Activated CD4-positive, alpha-beta T cell treated with anti-CD3 and anti-CD28 coated beads, Interleukin-2, amount 50 U/mL, for 16 hours (primary cell): ENCODE measurements around the gene FOXO6.

ENCODE experiments used
- DNase-seq: peaks from one replicate; pipeline ENCODE4 v3.0.0-alpha.2; 2020

The FOXO6 gene

GRCh38 chr1:41386196-41386663, 25.0 kb downstream of the FOXO6 start:
- no peak for DNase-seq

- DNase-seq, result no peak
Observed at GRCh38 chr1:41387667-41388091, 26.4 kb downstream of the FOXO6 start.

- DNase-seq, result no peak
Observed at GRCh38 chr1:41388510-41388909, 27.3 kb downstream of the FOXO6 start.

GRCh38 chr1:41389009-41389408, 27.8 kb downstream of the FOXO6 start:
- no peak for DNase-seq

- DNase-seq, result no peak
Observed at GRCh38 chr1:41390166-41390565, 28.9 kb downstream of the FOXO6 start.

GRCh38 chr1:41390573-41390972, 29.3 kb downstream of the FOXO6 start:
- DNase-seq, result no peak

GRCh38 chr1:41391834-41392527, 30.7 kb downstream of the FOXO6 start:
- no peak for DNase-seq

- no peak for DNase-seq
Observed at GRCh38 chr1:41392528-41392924, 31.3 kb downstream of the FOXO6 start.

GRCh38 chr1:41393716-41394368, 32.6 kb downstream of the FOXO6 start:
- DNase-seq, result no peak

- no peak for DNase-seq
Observed at GRCh38 chr1:41394369-41394744, 33.1 kb downstream of the FOXO6 start.

GRCh38 chr1:41394959-41395956, 34.0 kb downstream of the FOXO6 start:
- DNase-seq, result no peak

- DNase-seq, result no peak
Observed at GRCh38 chr1:41396084-41396483, 34.9 kb downstream of the FOXO6 start.

- DNase-seq, result no peak
Observed at GRCh38 chr1:41397020-41397419, 35.8 kb downstream of the FOXO6 start.

- no peak for DNase-seq
Observed at GRCh38 chr1:41397753-41398330, 36.6 kb downstream of the FOXO6 start.

- no peak for DNase-seq
Observed at GRCh38 chr1:41399145-41399795, 38.0 kb downstream of the FOXO6 start.

- no peak for DNase-seq
Observed at GRCh38 chr1:41400225-41400624, 39.0 kb downstream of the FOXO6 start.

- DNase-seq, result no peak
Observed at GRCh38 chr1:41401899-41402298, 40.7 kb downstream of the FOXO6 start.

- no peak for DNase-seq
Observed at GRCh38 chr1:41404308-41404761, 43.1 kb downstream of the FOXO6 start.

- DNase-seq, result no peak
Observed at GRCh38 chr1:41407664-41408252, 46.5 kb downstream of the FOXO6 start.

- DNase-seq, result no peak
Observed at GRCh38 chr1:41408691-41409090, 47.5 kb downstream of the FOXO6 start.

- no peak for DNase-seq
Observed at GRCh38 chr1:41409825-41410224, 48.6 kb downstream of the FOXO6 start.

- no peak for DNase-seq
Observed at GRCh38 chr1:41410462-41410861, 49.2 kb downstream of the FOXO6 start.
